HG02623 (cell line): ENCODE data around the gene ONECUT3.
"Not testable (repeated sequence)": the region's sequence is repeated elsewhere in the genome, so short reads cannot be mapped to it uniquely, and the experiment has no call there.

Experiments
- ATAC-seq: cut with Tn5 transposase; IDR thresholded peaks from one replicate; pipeline ENCODE4 v1.9.1; 2021; ENCODE audit warnings: moderate library complexity; ENCODE audit not compliant: unreplicated experiment

ONECUT3 gene

DNA sequence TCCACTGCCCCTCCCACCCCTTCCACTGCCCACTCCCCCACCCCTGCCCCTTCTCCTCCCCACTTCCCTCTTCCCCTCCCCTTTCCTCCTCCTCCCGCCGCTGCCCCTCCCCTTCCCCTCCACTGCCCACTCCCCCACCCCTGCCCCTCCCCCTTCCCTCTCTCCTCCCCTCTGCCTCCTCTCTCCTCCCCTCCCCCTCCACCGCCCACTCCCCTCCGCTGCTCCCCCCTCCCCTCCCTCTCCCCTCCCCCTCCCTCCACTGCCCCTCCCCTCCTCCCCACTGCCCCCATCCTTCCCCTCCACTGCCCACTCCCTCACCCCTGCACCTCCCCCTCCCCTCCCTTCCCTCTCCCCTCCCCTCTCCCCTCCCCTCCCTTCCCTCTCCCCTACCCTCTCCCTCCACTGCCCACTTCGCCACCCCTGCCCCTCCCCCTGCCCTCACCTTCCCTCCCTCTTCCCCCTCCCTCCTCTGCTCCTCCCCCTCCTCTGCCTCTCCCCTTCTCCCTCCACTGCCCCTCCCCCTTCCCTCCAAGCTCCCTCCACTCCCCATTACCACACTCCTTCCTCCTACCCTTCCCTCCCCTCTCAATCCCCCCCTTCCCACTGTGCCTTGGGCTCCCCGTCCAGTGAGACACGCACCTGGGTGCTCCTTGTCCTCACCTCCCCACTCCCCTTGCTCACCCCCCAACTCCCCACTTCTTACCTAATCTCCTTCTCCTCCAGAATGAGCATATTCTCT lies 36.9 kb downstream of the ONECUT3 start:
- ATAC-seq, result no peak

DNA sequence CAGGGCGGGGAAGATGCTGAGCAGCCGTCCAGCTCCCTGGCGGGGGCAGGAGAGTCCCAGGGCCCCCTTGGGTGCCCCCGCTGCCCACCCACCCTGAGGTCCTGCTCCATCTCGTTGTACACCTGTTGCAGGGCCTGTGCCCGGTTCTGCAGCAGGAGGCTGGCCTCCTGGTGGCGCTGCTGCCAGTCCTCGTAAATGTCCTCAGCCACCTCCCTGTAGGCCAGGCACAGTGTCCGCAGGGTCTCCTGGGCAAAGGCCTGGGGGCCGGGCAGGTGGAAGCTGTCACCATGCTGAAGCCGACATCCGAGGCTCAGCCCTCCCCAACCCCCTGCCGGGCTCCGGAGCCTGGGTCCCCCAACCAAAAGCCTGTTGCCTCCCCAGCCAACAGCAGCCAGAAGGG lies 38.6 kb downstream of the ONECUT3 start:
- ATAC-seq, result no peak

DNA sequence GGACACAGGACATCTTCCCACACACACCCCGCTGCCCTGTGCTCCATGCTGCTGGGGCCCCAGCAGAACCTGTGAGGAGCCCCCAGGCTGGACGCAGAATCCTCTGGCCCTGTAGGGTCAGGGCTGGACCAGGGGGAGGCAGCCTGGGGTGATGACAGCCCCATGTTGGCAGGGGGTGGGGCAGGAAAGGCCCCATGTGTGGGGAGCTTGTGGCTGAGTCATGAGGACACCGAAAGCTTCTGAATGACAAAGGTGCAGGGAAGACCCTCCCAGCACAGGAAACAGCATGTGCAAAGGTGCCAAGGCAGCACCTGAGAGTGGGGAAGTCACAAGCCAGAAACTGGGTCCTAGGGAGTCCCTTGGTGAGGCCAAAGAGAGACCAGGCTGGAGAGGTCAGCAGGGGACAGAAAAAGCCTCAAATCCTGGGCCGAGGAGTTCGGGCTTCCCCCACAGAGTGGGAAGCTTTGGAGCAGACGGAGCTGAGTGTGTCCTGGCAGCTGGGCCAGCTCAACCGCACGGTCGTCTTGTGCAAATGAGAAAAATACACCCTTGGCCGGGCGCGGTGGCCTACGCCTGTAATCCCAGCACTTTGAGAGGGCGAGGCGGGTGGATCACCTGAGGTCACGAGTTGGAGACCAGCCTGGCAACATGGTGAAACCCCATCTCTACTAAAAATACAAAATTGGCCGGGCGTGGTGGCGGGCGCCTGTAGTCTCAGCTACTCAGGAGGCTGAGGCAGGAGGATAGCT lies 41.3 kb downstream of the ONECUT3 start:
- ATAC-seq, result no peak

DNA sequence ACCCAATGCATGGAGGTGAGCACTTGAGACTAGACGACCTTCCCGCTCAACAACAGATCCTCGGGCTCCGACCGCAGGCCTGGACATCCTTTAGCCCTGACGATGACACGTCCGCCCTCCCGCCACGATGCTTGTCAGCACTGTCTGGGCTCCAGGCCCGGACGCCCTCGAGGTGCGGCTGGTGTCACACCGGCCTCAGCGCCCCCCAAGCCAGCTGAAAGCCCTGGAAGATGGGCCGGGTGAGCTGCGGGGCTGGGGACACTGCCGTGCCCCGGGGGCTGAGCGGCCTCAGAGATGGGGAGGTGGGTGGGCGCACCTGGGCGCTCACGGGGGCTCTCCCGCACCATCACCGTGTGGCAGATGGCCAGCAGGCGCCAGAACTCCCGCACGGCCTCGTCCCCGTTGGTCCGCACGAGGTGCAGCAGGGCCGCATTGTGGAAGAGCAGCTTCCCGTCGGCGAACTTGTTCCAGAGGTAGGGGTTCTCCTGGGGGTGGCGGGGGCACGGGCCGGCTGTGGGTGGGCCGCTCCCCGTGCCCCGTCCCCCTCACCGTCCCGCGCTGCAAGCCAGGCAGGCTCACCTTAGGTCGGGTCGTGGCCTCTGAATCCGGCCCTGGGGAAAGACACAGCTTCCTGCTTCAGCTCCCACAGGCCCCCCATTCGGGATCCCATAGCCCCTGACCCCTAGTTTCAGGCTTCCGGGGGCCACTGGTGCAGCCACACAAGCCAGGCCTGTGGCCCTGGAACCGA lies 43.3 kb downstream of the ONECUT3 start:
- no peak for ATAC-seq

DNA sequence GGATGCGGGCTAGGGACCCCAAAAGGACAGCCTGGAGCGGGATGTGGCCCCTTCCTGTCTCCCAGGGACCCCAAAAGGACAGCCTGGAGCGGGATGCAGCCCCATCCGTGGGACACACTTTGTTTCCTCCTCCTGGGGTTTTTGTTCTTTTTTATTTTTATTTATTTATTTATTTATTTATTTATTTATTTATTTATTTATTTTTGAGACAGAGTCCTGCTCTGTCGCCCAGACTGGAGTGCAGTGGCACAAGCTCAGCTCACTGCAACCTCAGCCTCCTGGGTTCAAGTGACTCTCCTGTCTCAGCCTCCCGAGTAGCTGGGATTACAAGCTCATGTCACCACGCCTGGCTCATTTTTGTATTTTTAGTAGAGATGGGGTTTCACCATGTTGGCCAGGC lies 44.0 kb downstream of the ONECUT3 start:
- not testable (repeated sequence) for ATAC-seq

DNA sequence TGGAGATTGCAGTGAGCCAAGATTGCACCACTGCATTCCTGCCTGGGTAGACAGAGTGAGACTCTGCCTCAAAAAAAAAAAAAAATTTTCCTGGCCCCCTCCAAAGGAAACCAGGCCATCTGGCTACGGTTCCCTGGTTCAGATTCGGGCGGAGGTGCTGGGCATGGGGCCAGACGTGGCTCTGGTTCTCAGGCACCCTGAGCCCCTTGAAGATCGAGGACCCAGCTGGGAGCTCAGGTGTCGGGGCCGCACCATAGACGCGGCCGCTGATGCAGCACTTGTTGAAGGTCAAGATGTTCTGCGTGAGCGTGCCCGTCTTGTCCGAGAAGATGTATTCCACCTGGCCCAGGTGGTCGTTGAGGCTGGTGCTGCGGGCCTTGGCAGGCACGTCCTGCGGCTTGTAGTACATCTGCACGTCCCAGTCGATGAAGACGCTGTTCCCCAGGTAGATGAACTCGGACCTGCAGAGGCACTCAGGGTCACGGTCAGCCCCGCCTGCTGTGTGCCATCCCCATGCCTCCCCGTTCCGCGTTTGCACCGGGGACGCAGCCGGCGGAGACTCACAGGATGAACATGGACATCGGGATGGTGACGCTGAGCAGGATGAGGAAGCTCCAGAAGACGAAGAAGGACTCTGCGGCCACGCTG lies 46.5 kb downstream of the ONECUT3 start:
- no peak for ATAC-seq

DNA sequence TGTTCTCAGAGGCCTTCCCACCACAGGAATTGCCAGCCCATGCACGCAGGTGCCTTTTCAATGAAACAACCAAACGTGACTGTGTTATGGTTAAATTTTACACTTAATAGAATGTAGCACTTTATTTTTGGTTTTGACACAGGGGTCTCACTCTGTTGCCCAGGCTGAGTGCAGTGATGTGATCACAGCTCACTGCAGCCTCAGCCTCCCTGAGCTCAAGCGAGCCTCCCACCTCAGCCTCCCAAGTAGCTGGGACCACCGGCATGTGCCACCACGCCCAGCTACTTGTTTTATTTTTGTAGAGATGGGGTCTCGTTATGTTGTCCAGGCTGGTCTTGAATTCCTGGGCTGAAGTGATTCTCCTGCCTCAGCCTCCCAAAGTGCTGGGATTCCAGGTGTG lies 51.6 kb downstream of the ONECUT3 start:
- no peak for ATAC-seq

DNA sequence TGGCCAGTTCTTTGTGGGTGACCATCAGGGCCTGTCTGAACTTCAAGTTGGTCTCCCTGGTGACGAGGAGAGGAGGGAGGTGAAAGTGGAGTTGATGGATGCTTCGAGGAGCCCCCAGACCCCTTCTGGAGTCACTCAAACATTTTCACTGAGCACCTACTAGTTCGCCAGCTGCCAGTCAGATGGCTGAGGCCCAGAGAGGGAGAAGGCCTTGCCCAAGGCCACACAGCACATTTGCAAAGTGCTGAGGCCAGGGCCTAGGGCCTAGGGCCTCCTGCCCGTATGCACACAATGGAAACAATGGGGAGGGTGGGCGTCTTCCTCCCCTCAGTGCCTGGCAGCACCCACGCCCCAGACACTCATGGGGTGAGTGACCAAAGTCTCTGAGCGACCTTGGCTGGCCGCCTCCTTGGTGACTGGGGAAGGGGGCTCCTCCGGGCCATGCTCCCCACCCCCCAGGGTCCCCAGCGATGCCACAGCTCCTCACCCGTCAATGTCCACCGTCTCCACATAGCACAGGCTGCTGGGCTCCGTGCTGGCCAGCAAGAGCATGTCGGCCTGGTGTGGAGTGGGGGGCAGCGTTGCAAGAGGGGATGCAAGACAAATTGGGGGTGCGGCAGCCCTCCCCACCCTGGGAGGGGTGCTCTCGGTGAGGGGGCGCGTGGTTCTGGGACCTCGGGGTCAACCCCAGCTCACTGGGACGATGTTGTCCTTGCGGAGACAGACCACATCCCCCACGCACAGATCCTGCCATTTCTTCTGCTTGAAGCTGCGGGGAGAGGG lies 52.3 kb downstream of the ONECUT3 start:
- no peak for ATAC-seq

DNA sequence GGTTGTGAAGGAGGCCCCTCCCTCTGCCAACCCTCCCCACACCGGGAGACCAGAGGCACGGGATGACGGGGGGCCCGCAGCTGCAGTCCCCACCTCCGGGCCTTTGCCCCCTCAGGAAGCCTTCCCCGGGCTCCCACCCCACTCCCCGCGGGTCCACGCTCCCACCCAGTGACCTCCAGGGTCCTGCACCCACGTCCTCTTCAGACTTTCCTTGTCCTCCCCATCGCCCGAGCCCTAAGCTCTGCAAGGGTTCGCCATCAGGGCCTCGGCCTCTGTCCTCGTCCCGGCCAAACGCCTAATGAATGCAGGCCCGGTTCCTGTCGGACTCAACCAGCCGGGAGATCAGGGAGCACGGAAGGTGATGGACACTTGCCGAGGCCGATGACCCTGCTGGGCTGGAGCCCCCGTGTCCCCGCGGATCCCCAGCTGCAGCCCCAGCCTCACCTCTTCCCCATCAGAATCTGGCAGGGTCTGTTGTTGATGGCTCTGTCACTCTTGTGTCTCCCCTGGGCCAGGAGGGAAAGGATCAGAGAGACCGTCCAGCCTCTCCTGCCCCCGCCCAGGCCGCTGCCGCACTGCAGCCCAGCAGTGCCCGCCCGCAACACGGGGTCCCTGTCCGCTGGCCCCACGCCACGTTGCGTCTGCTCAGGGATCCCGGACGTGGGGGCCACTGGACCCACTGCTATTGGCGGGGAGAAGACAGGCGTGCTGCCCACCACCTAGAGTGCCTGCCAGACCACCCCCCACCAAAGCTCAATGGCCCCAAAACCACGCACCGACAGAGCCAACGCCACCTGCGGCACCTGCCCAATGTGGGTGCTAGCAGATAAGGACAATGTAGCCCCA lies 53.1 kb downstream of the ONECUT3 start:
- no peak for ATAC-seq

DNA sequence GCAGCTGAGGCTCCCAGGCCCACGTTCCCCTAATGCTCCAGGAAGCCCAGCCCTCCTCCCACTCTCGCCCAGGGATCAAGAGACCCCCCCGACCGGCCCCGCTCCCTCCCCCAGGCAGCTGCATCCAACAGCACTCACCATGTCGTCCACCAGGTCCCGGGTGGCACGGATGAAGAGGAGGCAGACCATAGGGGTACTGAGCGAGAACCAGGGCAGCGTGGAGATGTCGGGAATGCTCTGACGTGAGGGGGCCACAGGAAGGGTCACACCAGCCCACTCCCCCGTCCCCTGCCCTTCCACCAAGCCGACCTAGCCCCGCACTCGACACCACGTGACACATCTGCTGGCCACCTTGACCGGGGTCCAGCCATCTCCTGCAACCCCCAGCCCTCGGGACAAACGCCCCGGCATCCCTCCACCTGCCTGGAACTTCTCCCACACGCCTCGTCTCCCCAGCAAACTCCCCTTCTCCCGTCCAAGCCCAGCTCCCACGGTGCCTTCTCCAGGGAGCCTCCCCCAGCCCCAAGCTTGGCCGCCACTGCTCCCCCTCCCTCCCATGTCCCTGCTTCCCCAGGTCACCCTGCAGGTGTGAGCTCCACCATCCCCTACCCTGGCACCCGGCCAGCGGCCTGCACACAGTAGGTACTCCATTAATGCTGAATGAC lies 53.9 kb downstream of the ONECUT3 start:
- no peak for ATAC-seq

DNA sequence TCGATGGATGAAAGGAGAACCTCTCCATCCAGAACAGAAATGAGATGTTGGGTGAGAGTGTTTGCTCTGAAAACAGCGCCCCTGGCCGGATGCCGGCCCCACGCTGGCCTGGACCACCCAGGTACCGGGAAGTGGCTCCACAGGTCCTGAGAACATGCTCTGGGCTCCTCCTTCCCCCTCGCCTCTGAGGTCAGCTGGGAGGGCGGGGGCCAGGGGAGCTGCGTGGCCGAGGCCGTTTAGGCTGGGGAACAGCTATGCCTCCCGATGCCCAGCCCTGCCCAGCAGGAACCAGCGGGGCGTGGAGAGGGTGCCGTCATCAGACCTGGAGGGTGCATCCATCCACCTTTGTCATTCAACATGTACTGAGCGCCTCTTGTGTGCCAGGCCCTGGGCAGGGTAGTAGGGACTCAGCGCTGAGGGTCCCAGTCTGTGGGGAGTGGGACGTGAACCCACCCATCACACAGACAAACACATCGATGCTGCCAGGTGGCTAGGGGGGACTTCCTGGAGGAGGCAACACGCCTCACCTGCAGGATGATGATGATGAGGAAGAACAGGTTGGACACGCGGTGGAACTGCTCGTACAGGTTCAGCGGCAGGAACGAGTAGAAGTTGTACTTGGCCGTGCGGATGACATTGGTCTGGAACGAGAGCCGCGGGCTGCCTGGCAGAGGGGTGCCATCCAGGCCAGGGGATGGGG lies 54.5 kb downstream of the ONECUT3 start:
- no peak for ATAC-seq

DNA sequence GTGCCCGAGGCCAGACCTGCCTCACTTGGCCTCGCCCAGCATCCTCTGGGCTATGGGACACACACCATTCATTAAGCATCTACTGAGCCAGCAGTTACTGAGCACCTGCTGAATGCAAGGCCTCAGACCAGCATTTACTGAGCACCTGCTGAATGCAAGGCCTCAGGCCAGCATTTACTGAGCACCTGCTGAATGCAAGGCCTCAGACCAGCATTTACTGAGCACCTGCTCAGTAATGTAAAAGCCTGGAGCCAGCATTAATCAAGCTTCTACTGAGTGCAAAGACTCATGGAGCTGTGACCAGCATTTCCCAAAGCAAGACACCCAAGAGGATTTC lies 55.1 kb downstream of the ONECUT3 start:
- no peak for ATAC-seq

DNA sequence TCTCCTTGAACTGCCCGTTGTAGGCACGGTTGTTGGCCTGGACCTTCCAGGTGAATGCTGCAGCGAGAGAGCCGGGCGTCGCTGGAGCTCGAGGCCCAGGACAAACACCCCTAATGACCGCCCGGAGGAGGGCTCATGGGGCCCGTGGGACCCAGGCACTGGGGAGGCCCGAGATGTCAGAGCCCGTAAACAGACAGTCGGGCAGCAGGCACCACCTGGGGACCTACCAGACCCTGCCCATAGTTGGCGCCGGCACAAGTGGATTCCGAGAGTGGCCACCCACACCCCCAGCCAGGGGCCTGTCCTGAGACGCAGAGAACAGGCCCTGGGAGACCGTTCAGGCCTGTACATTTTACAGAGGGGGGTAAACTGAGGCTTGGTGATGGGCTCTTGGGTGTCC lies 56.4 kb downstream of the ONECUT3 start:
- no peak for ATAC-seq

DNA sequence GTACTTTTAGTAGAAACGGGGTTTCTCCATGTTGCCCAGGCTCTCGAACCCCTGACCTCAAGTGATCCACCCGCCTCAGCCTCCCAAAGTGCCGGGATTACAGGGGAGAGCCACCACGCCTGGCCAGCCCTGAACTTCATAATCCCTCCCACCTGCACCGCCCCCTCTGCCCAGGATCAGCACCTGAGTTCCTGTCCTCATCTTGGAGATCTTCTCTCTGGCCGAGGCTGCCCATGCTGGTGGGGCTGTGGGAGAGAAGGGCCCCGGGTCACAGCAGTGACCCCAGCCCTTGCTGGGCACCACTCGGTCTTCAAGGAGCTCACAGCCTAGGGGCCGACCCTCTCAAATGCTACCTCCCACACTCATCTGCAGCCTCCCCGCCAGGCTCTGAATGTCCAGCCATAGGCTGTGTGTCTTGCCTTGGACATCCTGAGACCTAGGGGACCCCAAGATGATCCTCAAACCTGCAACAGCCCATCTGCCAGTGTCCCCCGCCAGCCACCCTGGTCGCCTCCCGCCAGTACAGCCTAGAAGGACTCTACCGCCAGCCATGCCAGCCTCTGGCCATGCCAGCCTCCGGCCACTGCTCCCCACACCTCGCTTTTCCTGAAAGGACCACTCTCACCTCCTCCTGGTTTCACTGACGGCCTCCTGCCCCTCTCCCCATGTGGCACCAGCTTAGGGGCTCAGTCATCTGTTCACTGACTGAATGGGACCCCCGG lies 57.3 kb downstream of the ONECUT3 start:
- ATAC-seq, result no peak

DNA sequence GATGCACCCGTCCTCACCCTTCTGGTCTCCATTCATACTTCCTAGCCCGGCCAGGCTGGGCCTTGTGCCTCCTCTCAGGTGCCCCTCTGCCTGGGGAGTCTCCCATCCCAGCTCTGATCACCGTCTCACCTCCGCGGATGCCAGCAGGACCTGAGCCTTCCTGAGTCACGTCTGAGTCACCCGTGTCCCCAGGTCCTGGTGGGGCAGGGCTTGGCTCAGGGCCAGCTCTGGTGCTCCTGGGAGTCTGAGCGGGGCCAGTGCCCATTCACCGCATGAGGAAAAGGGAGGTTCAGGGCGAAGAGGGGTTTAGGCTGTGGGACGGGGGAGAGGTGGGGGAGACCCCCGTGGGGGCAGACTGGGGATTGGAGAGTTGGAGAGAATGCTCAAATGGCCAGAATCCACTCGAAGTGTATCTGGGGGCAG lies 58.2 kb downstream of the ONECUT3 start:
- no peak for ATAC-seq

DNA sequence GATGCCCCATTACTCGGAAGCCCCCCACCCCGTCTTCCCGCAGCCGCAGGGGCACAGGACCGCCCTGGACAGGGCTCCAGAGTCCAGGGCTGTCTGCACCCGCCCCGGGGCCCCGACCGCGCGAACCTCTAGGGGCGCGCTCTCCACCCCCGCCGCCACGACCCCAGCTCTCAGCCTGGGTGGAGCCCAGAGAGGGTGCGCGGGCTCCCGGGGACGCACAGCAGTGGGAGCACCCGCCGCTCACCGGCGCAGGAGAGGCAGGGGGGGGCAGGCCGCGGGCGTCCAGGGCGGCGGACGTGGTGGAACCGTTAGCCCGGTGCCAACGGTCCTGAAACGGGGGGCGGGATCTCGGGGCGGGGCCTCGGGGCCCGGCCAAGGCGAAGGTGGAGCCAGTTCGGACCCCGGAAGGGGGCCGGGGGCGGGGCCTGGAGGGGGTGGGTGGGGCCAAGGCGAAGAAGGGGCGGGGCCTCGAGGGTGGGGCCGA lies 58.7 kb downstream of the ONECUT3 start, which contains the start of gene ATP8B3:
TSS of gene ATP8B3 (minus strand) at position 335 of the 484 bp plus-strand sequence. CDS start 540 bp downstream, outside the sequence.
- ATAC-seq, result no peak

DNA sequence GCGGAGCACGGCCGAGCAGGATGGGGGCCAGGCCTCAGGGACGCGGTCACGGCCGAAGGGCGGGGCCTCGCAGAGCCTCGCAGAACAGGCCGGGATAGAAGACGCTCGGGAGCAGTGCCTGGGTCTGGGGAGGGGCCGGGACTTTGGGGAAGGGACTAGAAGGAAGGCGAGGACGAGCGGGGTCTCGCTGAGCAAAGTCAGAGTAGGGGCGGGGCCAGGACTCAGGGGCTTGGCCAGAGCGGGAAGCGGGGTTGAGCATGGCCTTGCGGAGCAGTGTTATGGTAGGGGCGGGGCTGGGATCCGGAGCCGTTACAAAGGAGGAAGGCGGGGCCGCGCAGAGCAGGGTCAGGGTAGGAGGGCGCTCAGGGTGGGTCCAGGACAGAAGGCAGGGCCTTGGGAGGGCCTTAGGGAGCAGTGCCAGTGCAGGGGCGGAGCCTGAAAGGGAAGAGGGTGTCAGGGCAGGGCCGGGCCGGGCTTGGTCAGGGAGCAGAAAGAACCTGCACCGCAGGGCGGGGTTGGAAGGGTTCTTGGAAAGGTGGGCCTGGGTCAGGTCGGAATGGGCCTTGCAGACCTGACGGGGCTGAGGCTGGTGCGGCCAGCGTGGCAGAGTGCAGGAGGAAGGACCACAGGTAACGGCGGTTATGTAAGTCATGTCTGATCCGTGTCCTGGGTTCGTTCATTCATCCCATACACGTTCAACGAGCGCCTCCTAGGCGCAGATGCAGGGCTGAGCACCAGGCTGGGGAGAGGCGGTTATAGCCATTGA lies 59.3 kb downstream of the ONECUT3 start:
- peak; percentile 73 for ATAC-seq
